GM20000 (cell line): ENCODE measurements around the gene C11orf65.

Experiments
- DNase-seq: peaks from one replicate; pipeline ENCODE4 v3.0.0; 2012; ENCODE audit warnings: low spot score
- TF ChIP-seq, protein P1 (sequence below): IDR thresholded peaks from 2 replicates; pipeline ENCODE4 v1.5.1; 2012; ENCODE audit warnings: mild to moderate bottlenecking, control low read depth; ENCODE audit errors: extremely low read depth, missing control alignments

Gene C11orf65

GRCh38 chr11:108370315-108370714 is 97.0 kb downstream of the C11orf65 start:
- TF ChIP-seq, protein P1, sequence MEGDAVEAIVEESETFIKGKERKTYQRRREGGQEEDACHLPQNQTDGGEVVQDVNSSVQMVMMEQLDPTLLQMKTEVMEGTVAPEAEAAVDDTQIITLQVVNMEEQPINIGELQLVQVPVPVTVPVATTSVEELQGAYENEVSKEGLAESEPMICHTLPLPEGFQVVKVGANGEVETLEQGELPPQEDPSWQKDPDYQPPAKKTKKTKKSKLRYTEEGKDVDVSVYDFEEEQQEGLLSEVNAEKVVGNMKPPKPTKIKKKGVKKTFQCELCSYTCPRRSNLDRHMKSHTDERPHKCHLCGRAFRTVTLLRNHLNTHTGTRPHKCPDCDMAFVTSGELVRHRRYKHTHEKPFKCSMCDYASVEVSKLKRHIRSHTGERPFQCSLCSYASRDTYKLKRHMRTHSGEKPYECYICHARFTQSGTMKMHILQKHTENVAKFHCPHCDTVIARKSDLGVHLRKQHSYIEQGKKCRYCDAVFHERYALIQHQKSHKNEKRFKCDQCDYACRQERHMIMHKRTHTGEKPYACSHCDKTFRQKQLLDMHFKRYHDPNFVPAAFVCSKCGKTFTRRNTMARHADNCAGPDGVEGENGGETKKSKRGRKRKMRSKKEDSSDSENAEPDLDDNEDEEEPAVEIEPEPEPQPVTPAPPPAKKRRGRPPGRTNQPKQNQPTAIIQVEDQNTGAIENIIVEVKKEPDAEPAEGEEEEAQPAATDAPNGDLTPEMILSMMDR: no peak
- no peak for DNase-seq

- DNase-seq: no peak
- TF ChIP-seq, protein P1: no peak
These were observed 98.3 kb downstream of the C11orf65 start for GRCh38 chr11:108369064-108369463.

DNA sequence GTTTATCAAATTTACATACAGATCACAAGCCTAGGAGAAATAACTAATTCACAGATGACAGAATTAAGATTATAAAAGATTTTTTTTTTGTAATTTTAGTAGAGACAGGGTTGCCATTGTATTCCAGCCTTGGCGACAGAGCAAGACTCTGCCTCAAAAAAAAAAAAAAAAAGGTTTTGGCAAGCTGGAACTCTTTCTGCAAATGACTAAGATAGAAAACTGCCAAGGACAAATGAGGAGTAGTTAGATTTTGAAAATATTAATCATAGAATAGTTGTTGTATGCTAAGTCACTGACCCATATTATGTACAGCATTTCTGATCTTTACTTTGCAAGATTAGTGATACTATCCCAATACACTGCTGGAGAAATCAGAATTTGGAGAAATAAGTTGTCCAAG is 99.2 kb downstream of the C11orf65 start:
- TF ChIP-seq, protein P1: no peak
- DNase-seq: no peak

DNA sequence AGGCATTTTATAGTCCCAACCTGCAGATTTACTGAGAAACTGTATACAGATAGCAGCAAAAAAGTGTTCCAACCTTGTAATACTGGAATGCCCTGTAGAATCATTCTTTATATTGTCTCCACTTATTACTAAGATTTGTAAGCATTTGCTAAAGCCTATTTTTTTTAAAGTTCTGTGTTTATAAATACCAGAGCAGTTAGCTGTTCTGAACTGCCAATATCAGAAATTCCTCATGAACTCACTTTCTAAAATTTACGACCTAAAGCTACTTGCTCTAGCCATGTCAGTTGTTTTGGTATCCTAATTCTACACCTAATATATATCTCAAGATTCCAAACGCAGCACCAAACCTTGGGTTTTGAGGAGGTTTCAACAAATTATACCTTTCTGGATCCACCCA is 103.2 kb downstream of the C11orf65 start:
- no peak for DNase-seq
- TF ChIP-seq, protein P1: no peak

DNA sequence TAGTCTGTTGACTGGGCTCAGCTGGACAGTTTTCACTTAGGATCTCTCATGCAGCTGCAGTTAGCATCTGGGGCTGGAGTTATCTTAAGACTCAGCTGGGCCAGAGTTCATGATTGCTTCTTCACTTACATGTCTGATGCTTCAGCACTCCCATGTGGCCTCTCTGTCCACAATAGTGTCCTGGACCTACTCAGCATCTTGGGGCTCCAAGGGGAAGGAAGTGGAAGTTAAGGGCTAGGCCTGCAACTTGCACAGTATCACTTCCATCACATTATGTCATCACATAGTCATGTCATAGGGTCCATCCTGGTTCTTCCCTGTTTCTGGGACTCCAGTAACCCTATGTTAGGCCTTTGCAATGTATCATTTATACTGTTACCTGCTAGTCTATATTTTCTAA is 115.9 kb downstream of the C11orf65 start:
- TF ChIP-seq, protein P1: no peak
- DNase-seq: no peak

GRCh38 chr11:108346451-108346850 is 120.9 kb downstream of the C11orf65 start:
- TF ChIP-seq, protein P1: no peak
- DNase-seq: no peak

- DNase-seq: no peak
- TF ChIP-seq, protein P1: no peak
These were observed 121.6 kb downstream of the C11orf65 start for GRCh38 chr11:108345767-108346166.
